Activated CD8-positive, alpha-beta memory T cell treated with anti-CD3 and anti-CD28 coated beads for 1 hour (primary cell): ENCODE measurements around the gene ZFR2.
"Not testable (repeated sequence)": the region's sequence is repeated elsewhere in the genome, so short reads cannot be mapped to it uniquely, and the experiment has no call there.

Experiments
- DNase-seq, 2 donors: peaks; one replicate each; pipeline ENCODE4 v3.0.0-alpha.2; 2020; ENCODE audit warnings: low read depth in 1 of 2; ENCODE audit errors: extremely low read depth in 1 of 2

ZFR2 gene

GRCh38 chr19:3868770-3869456, at the start of gene ZFR2:
Gene ZFR2, minus strand, starts transcription at chr19:3869038. Its CDS starts 21 bp downstream, at chr19:3869017.
- DNase-seq = no peak

GRCh38 chr19:3916033-3916432, 47.2 kb upstream of the ZFR2 start:
- no peak for DNase-seq

- no peak for DNase-seq
Measured at GRCh38 chr19:3914199-3914598, 45.4 kb upstream of the ZFR2 start.

GRCh38 chr19:3910105-3910504, 41.3 kb upstream of the ZFR2 start:
- DNase-seq = no peak

- DNase-seq = no peak
Measured at GRCh38 chr19:3908266-3909054, 39.6 kb upstream of the ZFR2 start.

GRCh38 chr19:3907626-3908265, 38.9 kb upstream of the ZFR2 start:
- DNase-seq = no peak

GRCh38 chr19:3904233-3904632, 35.4 kb upstream of the ZFR2 start:
- DNase-seq = no peak

GRCh38 chr19:3902317-3902973, 33.6 kb upstream of the ZFR2 start:
- DNase-seq = no peak

GRCh38 chr19:3899531-3900294, 30.9 kb upstream of the ZFR2 start:
- DNase-seq = no peak

- no peak for DNase-seq
Measured at GRCh38 chr19:3898426-3898825, 29.6 kb upstream of the ZFR2 start.

- no peak for DNase-seq
Measured at GRCh38 chr19:3897936-3898335, 29.1 kb upstream of the ZFR2 start.

GRCh38 chr19:3895788-3896187, 26.9 kb upstream of the ZFR2 start:
- DNase-seq = no peak

GRCh38 chr19:3894959-3895358, 26.1 kb upstream of the ZFR2 start:
- DNase-seq = not testable (repeated sequence)

- no peak for DNase-seq
Measured at GRCh38 chr19:3893509-3894179, 24.8 kb upstream of the ZFR2 start.

GRCh38 chr19:3890591-3890990, 21.8 kb upstream of the ZFR2 start:
- DNase-seq = no peak

GRCh38 chr19:3882041-3882384, 13.2 kb upstream of the ZFR2 start:
- DNase-seq = no peak

- DNase-seq = no peak
Measured at GRCh38 chr19:3881272-3882040, 12.6 kb upstream of the ZFR2 start.

GRCh38 chr19:3880471-3881271, 11.8 kb upstream of the ZFR2 start, which contains the start of gene ATCAY:
Gene ATCAY, plus strand, starts transcription at chr19:3880685. Its CDS starts 5,083 bp downstream, at chr19:3885768.
- no peak for DNase-seq
